CD4-positive, alpha-beta T cell treated with Interleukin-17A for 1 hour (primary cell): ENCODE data around the gene LRRC59.
A peak's percentile ranks its signal among the peaks of the same experiment; 100 is the strongest.
"Not testable (repeated sequence)": the region's sequence is repeated elsewhere in the genome, so short reads cannot be mapped to it uniquely, and the experiment has no call there.

Source experiments
- DNase-seq: peaks from one replicate; pipeline ENCODE4 v3.0.0-alpha.2; 2020

Gene LRRC59

GRCh38 chr17:50424246-50424995, 27.1 kb upstream of the LRRC59 start:
- no peak for DNase-seq

GRCh38 chr17:50423553-50424159, 26.3 kb upstream of the LRRC59 start:
- DNase-seq, result no peak

GRCh38 chr17:50422738-50423137, 25.4 kb upstream of the LRRC59 start:
- DNase-seq, result no peak

- DNase-seq, result peak; percentile 29
Observed at GRCh38 chr17:50421308-50422051, 24.2 kb upstream of the LRRC59 start.

- DNase-seq, result no peak
Observed at GRCh38 chr17:50420419-50421112, 23.2 kb upstream of the LRRC59 start.

- not testable (repeated sequence) for DNase-seq
Observed at GRCh38 chr17:50419577-50419976, 22.3 kb upstream of the LRRC59 start.

- DNase-seq, result no peak
Observed at GRCh38 chr17:50414808-50415207, 17.5 kb upstream of the LRRC59 start.

- no peak for DNase-seq
Observed at GRCh38 chr17:50412188-50412732, 14.9 kb upstream of the LRRC59 start.

- DNase-seq, result no peak
Observed at GRCh38 chr17:50407921-50408320, 10.6 kb upstream of the LRRC59 start.

GRCh38 chr17:50406578-50406977, 9.3 kb upstream of the LRRC59 start:
- no peak for DNase-seq

GRCh38 chr17:50405351-50405750, 8.0 kb upstream of the LRRC59 start:
- DNase-seq, result not testable (repeated sequence)

- DNase-seq, result not testable (repeated sequence)
Observed at GRCh38 chr17:50399591-50399990, 2.3 kb upstream of the LRRC59 start.

GRCh38 chr17:50398672-50399071, 1.3 kb upstream of the LRRC59 start:
- not testable (repeated sequence) for DNase-seq

GRCh38 chr17:50397919-50398285, 579 bp upstream of the LRRC59 start:
- no peak for DNase-seq

- peak; percentile 26 for DNase-seq
Observed at GRCh38 chr17:50396261-50397110, 837 bp downstream of the LRRC59 start.

- no peak for DNase-seq
Observed at GRCh38 chr17:50394711-50395110, 2.6 kb downstream of the LRRC59 start.

GRCh38 chr17:50393700-50394099, 3.6 kb downstream of the LRRC59 start:
- no peak for DNase-seq

GRCh38 chr17:50392621-50393020, 4.7 kb downstream of the LRRC59 start:
- no peak for DNase-seq

- no peak for DNase-seq
Observed at GRCh38 chr17:50389534-50389933, 7.8 kb downstream of the LRRC59 start.

- no peak for DNase-seq
Observed at GRCh38 chr17:50388728-50389127, 8.6 kb downstream of the LRRC59 start.

- DNase-seq, result no peak
Observed at GRCh38 chr17:50386510-50386909, 10.8 kb downstream of the LRRC59 start.

GRCh38 chr17:50382931-50383330, 14.4 kb downstream of the LRRC59 start:
- DNase-seq, result no peak
